Activated CD4-positive, alpha-beta T cell treated with anti-CD3 and anti-CD28 coated beads, Interleukin-2, amount 50 U/mL, for 16 hours (primary cell): ENCODE measurements around the gene IRGC.
A peak's percentile ranks its signal among the peaks of the same experiment; 100 is the strongest.

Source experiments
- DNase-seq: peaks from one replicate; pipeline ENCODE4 v3.0.0-alpha.2; 2020

IRGC gene

DNA sequence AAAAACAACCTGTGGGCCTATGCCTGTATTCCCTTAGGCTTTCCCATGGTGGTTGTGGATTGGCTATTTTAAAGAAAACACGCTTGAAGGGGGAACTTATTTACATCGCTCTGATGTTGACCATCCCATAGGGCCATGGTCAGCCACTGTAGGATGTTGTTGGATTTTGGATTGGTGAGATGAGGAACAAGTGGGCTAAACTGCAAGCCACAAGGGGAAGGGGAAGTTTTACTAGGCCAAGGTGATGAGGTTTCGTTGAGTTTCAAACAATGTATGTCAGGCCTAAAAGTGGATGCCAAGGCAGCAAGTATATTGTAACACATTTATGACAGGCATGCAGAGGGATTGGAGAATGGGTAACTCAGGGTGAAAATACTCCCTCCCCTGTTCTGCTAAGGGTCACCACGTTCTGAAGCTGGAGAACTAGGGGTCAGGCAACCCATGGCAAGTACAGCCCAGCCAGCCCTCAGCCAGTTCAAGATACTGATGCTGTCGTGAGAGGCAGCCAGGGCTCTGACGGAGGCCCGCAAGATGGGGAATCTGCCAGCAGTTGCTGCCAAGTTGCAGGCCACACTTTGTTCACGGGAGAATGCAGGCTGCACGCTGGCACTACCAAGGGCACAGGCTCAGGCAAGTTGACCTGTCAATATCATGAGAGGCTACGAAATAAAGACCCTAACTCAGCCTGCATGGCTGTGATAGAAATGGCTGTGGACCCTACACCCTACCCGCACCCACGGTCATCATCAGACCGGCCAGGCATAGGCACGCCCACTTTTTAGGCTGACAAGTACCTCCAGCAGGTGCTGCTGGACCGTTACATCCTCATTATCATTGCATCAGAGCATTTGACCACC, 11.1 kb downstream of the IRGC start:
- DNase-seq = no peak

DNA sequence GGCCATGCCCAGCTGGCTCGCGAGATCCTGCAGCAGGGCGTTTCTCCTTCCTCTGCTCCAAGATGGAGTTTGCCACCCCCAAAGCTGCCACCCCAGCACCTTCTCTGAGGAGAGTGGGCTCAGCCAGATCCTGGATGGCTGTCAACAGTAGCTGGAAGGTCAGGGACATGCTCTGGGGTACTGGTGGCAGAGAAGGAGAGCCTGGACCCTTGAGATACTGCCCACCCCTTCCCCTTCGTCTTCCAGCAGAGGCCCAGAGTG, 11.6 kb downstream of the IRGC start:
- DNase-seq = no peak

DNA sequence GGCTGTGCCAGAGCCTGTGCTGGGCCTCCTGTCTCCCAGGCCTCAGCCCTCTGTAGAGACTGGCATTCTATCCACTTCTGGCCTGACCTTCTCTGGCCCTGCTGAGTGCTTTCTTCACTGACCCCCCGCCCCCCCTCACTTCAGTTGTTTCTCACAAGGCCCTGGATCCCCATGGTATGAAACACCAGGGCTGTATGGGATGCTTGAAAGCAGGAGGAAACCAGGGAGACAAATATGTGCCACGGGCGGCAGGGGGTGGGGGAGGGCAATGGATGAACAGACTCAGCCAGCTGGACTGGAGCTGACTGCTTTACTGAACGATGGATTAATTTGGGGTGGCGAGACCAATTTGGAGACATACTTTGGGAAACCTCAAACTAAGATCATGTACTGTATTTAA, 14.0 kb downstream of the IRGC start:
- no peak for DNase-seq

DNA sequence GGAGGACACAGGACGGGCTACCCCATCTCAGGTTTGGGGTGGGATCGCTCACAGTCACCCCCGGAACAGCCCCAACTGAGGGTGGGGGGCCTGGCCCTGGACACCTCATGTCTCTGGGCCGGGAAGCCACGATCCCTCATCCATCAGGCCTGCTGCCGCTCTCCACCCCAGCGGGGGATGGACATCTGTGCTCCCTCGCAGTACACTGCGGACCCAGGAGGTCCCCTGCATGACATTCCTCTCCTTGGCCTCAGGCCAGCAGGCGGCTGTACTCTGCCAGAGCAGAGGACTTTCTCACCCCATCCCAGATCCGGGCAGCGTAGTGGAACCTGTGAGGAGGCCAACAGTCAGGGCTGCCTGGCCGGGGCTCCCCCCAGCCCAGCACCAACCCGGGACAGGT, 15.5 kb downstream of the IRGC start:
- no peak for DNase-seq

DNA sequence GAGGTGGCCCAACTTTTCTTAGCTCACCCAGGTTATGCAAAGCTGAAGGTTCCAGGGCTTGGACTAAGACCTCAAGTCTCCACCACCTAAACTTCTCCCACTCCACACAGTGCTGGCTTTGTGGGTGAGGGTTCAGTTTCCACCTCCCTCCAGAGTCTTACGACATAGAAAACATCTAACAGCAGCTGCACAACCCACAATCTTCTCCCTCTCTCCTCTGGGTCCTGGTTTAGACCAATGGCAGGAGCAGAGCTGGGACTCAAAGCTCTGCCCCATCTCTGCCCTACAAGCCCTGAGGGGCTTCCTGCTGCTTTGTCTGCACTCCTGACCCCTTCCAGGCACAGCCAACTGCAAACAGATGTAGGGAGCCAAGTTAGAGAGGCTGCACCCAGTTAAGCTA, 16.0 kb downstream of the IRGC start:
- no peak for DNase-seq

DNA sequence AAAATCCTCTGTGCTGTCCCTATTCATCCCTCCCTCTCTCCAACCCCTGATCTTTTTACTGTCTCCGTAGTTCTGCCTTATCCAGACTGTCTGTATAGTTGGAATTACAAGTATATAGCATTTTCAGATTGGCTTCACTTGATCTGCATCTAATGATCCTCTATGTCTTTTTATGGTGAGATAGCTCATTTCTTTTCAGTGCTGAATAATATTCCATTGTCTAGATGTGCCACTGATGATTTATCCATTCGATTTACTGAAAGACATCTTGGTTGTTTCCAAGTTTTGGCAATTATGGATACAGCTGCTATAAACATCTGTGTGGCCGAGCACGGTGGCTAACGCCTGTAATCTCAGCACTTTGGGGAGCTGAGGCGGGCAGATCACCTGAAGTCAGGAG, 19.1 kb downstream of the IRGC start:
- DNase-seq = no peak

DNA sequence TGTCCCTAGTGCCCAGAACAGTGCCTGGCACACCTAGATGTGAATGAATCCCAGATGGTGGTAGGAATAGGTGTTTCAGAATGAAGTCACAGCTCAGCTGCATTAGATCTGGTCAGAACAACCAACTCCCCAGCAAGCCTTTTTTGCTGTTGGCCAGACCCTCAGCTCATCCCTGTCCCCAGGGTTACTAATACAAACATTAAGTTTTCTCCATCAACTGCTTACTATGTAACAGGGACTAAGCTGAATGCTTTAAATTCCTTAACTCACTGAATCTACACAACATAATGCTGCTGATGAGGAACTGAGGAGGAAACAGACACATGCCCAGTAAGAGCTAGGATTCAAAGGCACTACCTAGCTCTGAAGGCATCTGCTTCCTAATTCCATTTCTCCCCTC, 20.1 kb downstream of the IRGC start:
- no peak for DNase-seq

DNA sequence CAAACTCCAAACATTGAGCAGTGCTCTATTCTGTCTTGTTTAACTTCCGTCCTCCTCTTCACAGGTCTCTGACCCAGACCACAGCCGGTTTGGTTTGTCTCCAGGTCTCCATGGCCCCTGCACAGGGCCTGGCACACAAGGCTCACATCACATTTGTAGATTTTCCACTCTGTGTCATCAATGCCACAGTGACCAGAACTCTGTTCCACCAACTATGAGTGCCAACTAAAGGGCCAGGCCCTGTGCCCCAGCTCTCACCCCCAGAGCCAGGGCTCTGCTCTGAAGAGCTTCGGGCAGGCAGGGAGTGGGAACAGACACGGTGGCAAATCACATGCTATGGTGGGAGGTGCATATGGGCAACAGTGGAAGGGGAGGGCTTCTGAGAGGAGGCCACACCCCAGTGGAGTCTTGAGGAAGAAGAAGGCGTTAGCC, 22.9 kb downstream of the IRGC start:
- no peak for DNase-seq

DNA sequence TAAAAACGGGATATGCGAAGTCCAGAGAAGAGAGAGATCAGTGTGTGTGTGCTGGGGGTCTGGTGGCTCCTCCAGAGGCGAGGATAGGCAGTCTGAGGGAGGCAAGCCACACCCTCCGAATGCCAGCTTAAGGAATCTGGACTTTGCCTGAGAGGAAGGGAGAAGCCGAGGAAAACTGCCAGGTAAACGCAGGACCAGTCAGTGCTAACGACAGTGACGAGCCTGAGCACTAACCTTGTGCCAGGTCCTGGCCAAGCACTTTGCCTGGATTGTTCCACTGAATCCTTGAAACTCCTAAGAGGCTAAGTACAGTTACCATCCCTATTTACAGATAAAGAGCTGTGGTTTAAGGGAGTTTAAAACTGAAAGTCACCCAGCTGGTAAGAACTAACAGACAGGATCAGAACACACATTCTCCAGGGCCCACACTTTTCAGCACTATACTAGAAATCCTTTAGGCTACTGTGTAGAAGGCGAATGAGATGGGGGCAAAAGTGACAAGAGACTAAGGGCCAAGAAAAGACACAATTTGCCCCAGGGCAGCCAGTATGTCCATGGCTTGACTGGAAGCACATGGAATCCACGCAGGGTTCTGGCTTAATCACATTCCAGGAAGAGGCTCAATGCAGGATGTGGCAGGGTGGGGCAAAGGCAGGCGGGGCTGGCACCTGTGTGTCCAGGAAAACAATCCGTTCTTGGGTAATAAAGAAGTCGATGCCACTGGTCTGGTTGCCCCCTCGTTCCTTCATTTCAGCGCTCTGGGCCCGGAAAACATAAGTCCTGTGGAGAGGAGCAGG, 23.8 kb downstream of the IRGC start:
- no peak for DNase-seq

DNA sequence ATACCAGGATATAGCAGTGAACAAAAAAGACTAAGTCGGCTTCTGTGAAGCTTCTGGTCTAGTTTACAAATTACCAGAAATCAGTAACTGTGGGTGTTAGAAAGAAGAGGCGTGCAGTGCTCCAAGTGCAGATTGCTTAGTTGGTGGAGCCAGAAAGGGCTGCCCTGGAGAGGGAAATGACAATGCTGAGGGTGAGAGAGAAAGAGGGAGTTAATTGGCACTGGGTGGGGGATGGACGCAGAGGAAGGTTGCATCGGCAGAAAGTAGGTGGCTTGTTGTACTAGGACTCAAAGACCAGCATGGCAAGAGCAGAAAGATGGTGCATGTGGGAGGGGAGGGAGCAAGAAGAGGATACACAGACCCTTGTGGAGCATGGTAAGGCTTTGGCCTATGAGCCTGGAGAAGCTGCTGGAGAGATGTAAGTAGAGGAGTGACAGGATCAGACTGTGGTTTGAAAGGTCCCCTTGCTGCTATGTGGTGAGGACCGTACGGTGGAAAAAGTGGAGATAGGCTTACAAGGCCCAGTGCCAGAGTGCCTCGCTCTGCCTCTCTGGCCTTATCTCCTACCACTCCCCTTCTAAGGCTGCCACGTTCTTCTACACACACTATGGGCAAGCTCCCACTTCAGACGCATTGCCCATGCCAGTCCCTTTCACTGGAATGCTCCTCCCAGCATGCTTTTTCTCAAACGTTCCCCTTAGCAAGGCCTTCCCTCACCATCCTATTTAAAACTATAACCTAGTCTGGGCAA, 25.4 kb downstream of the IRGC start:
- no peak for DNase-seq

DNA sequence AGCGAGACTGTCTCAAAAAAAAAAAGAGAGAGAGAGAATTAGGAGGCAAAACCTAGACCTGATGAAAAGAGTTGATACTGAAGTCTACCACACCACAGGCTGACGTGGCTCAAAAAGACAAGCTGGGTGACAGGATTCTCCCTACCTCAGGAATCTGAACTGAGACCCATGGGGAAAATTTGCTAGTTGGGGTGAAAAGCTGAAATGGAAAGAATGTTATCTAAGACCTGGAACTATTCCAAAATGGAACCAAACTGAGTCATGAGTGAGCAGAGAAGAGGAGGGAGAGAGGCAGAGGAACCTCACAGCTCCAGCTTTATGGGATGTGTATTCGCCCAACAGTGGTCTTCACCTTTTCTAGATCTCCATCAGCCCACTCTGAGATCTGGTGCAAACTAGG, 27.2 kb downstream of the IRGC start:
- no peak for DNase-seq

DNA sequence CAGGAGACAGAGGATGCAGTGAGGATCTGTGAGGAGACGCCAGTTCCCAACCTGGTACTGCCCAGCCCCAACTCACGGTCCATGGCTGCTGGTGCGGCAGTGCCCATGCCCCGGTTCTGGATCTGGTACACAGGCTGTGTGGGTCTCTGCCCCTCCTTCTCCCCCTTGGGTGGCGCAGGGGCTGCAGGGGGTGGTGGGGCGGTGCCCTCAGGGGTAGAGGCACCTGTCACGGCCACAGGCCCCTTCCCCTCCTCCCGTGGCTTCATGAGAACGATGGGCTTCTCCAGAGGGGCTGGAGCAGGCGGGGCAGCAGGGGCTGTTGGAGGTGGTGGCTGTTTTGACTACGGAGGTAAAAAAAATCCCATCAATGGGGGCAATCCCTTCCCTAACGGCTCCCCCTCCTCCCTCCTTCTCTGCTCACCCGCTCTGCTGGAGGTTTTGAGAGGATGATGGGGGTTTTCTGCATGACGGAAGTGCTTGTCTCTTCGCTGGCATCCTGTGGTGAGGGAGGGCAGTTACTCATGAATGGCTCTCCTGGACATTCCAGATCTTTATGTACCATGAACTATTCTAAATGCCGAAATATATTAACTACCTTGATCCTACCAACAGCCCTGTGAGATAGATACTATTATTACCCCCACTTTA, 31.8 kb downstream of the IRGC start:
- DNase-seq = no peak

DNA sequence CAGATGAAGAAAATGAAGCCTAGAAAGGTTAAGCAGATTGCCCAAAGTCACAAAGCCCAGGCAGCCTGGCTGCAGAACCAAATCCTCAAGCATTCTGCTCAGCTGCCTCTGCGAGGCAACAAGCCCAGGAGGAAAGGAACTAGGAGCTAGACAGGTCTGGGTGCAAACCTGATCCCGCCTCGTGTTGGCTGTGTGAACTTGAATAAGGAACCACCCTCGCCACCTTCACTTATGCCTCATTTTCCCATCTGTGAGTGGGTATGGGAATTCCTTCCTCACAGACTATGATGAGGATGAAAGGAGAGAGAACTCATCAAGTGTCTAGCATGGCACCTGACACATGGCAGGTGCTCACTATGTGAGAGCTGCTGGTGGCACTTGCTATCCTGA, 32.3 kb downstream of the IRGC start:
- no peak for DNase-seq

DNA sequence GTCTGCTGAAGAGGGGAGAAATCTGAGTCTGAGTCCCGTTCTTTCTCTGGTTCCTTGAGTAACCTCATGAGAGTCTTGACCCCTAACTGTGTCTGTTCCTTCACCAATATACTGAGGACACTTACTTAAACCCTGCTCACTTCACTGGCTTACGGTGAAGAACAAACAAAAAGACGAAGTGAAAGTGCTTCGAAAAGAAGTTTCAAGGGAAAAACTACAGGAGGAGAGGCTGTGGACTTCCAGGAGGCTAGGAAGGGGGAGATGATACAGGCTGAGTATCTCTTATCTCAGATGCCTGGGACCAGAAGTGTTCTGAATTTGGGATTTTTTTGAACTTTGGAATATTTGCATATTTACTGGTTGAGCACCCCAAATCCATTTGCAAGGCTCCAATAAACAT, 32.8 kb downstream of the IRGC start:
- no peak for DNase-seq

DNA sequence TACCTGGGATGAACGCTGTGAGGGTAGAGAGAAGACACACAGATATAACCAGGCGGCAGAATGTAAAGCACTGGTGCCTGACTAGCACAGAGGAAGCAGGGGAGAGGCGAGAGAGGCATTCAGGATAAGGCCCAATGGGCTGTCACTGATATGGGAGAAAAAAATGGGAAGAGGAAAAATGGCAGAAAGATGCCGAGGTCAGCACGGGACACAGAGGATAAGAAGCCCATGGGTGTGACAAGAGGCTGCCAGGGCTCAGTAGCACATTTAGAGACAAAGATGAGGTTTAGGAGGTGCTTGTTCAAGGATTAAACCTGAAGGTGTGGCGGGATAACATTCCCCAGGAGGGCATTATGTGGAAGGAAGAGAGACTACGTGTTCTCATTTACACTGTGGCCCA, 33.3 kb downstream of the IRGC start:
- DNase-seq = no peak

DNA sequence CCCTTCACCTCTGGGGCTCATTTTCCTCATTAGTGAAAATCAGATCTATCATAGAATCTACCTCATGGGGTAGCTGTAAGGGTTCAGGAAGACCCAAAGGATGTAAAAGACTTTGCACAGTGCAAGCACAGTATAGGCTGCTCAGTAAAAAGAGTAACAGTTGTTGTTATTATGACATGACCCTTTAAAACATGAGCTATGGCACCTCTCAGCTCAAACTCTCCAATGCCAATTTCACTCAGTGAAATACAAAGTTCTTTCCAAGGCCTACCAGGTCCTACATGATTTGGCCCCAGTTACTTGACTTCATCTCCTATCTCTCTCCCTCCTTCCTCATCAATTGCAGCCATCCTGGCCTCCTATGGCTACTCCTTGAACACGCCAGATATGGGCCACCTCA, 34.0 kb downstream of the IRGC start:
- DNase-seq = no peak

DNA sequence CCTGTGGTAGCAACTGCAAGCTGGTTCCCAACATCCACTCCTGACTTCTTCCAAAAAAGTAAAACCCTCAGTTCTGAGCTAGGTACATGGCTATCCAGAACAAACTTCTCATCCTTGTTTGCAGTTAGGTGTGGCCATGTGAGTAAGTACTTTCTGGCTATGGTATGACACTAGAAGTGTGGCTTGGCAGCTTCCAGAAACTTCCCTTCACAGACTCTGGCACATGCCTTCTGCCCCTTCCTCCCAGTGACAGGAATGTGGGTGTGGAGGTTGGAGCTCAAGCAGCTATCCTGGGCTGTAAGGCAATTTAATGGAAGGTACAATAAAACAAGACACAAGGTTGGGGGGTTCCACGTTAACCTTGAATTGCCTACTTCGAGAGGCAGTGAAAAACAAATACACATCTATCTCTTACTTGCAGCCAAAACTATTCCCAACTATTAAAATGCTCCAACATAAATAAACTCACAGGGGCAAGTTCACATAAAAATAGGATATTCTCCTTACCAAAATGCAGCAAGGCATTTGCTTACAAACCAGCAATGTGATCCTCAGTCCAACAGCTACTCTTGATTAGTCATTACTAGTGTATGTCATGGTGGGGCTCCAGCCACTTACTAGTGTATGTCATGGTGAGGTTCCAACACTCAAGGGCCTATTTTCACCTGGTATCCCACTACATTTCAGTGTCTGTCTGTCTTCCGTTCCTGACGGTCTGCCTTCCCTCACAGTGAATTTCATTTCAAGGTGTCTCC, 35.8 kb downstream of the IRGC start:
- peak; percentile 44 for DNase-seq

DNA sequence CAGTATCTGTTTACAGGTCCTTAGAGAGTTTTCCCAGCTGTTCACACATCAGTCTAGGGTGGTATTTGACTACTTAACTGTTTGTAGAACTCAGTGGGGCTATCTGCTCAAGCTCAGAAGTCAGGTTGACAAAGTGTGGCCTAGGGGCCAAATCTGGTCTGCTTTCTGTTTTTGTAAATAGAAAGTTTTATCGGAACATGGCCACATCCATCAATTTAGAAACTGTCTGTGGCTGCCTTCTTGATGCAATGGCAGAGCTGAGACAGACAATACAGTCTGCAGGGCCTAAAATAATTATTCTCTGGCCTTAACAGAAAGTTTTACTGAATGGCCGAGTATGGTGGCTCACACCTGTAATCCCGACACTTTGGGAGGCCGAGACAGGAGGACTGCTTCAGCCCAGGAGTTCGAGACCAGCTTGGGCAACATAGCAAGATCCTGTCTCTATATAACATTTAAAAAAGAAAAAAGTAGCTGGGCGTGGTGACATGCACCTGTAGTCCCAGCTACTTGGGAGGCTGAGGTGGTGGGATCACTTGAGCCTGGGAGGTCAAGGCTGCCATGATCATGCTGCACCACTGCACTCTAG, 36.5 kb downstream of the IRGC start:
- peak; percentile 56 for DNase-seq

DNA sequence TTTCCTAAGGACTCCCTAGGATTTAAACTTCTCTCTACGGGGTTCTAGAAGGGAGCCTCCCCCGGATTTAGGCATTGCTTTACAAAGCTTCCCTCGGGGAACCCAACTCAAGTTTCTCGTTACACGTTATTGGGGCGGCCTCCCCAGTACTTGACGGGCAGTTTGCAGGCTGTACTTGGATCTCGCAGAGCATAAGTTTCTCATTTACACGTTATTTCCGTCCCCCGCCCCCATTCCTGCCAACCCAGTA, 38.3 kb downstream of the IRGC start:
- DNase-seq = no peak

DNA sequence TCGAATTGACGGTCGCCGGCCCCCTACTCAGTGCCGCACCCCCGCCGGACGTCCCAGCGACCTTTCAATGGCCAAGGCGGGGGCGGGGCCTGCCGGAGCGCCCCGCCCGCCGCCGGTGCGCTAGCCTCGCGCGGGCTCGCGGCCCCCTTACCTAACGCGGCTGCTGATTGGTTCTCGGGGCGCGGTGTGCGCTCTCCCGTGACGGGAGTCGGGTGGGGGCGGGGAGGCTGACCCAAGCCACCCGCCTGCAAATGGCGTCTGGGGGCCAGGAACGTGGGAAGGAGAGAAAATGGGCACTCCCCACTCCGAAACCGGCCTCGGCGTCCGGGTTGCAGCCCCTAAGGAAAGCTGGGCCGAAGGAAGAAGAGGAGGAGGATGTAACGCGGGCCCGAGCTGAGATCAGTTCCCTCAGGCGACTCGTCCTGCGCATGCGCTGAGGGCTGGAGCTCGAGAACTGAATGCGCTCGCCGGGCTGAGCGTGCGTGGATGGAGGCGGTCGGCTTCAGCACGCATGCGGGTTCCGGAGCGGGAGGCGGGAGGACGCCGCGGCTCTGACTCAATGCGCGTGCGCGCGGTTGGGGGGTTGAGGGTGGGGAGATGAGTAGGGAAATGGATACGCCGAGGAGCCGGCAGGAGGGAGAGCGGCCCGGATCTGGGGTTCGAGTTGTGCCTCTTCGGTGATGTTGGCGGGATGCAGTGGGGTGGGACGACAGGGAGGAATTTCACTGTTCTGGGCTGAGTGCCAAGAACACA, 38.8 kb downstream of the IRGC start, which contains the start of gene SMG9:
Gene SMG9 (minus strand): TSS at position 460 of the 753 bp plus-strand sequence. CDS start 4,221 bp downstream, outside the sequence.
- DNase-seq = peak; percentile 99

DNA sequence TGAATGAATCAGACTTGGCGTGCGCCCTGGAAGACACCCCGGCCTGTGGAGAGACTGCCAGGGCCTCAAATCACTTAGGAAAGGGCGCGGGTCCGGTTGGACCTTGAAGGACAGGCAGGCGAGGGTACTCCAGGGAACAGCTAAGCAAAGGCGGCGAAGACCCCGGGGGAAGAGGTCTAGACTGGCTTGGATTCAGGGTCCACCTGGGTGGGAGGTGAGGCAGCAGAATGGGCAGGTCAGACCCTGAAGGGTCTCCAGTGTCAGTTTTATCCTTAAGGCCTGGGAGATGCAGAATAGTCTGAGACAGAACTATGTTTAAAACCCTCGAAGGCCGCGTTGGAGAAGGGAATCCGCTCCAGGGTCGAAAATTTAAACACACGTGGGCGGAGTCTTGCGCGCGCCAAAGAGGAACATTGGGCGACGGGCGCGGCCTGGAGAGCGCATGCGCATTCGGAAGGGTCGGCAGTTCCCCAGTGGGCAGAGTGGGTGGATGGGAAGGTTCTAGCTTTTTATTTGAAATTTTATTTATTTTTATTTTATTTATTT, 39.5 kb downstream of the IRGC start:
- DNase-seq = peak; percentile 90
